Activated effector memory CD4-positive, alpha-beta T cell treated with Interleukin-2 at 50 U/mL for 16 hours (primary cell): ENCODE measurements around the gene TMEM250.

Experiments
- DNase-seq: peaks from one replicate; pipeline ENCODE4 v3.0.0-alpha.2; 2020

Gene TMEM250

GRCh38 chr9:136081826-136082495 lies 36.7 kb downstream of the TMEM250 start:
- no peak for DNase-seq

GRCh38 chr9:136081113-136081825 lies 37.4 kb downstream of the TMEM250 start:
- DNase-seq = no peak

GRCh38 chr9:136080716-136081112 lies 38.0 kb downstream of the TMEM250 start:
- DNase-seq = no peak

DNA sequence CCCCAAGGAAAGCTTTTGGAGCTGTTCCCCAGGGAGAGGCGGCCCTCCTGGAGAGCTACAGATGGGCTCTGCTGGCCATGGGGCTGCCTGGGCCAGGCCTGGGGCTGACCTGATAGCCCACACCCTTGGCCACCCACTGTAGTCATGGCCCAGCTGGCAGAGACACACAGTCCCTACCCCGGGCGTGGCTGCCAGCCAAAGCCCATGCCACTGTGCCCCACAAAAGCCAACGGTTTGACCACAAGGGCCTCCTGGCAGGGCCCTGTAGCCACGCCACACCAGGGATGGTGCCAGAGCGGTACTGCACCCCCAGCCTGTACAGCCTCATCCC lies 38.8 kb downstream of the TMEM250 start:
- no peak for DNase-seq

- DNase-seq = no peak
These were observed 39.3 kb downstream of the TMEM250 start for GRCh38 chr9:136079211-136079915.

DNA sequence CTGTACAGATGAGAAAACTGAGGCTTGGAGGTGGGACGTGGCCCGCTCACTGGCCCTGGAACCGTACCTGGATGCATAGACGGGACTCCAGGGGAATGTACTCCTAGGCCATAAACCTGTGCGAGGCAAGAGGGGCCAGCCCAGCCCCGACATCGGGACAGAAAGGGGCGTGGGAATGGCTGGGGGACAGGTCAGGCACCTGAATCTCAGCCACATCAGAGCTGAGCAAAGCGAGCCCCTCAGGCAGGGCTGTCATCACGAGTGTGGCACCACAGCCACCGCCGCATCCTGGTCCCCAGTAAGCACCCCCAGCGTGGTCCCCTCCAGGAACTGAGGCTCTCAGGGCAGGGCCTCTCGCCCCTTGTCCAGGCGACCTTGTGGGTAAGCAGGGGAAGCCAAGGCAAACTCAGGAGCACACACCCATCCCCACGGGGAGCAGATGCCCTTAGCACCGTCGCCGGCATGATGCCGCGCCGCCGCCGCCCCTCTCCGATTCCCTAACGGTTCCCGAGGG lies 40.1 kb downstream of the TMEM250 start:
- no peak for DNase-seq

GRCh38 chr9:136078024-136078423 lies 40.7 kb downstream of the TMEM250 start:
- no peak for DNase-seq

GRCh38 chr9:136077491-136077890 lies 41.2 kb downstream of the TMEM250 start:
- no peak for DNase-seq

- DNase-seq = no peak
These were observed 42.6 kb downstream of the TMEM250 start for GRCh38 chr9:136075881-136076678.

- DNase-seq = no peak
These were observed 43.4 kb downstream of the TMEM250 start for GRCh38 chr9:136075134-136075841.

GRCh38 chr9:136074706-136075105 lies 44.0 kb downstream of the TMEM250 start:
- no peak for DNase-seq
